RWPE1 (cell line): ENCODE measurements around the gene TMEM121B.

Experiments used
- CTCF ChIA-PET: fragments of 350-600 bp; sonication (Branson Sonifier 250); formaldehyde crosslinking; extraction: SDS; loops from one replicate; lab custom pipeline; 2021; lab: Yijun Ruan, JAX
- POLR2A ChIA-PET: fragments of 400-600 bp; formaldehyde crosslinking; extraction: SDS; loops from one replicate; lab custom pipeline; 2020; ENCODE audit warnings: antibody characterized with exemption; ENCODE audit not compliant: low non-redundant PET; lab: Yijun Ruan, JAX
- DNase-seq: peaks from one replicate; pipeline ENCODE4 v3.0.0; 2012; ENCODE audit warnings: low spot score
- H3K27ac ChIP-seq: fragments of 450-650 bp; 2 replicates; pipeline ENCODE4 v1.5.1; 2017
- CTCF ChIP-seq: fragments of 450-650 bp; conservative IDR thresholded peaks from 2 replicates; pipeline ENCODE4 v1.5.1; 2017; ENCODE audit warnings: low read depth, mild to moderate bottlenecking

The TMEM121B gene

GRCh38 chr22:17072877-17073276 is 48.3 kb downstream of the TMEM121B start:
- CTCF ChIA-PET, result no interaction called here
- TF ChIP-seq CTCF, result no peak
- H3K27ac ChIP-seq, result no peak overlapping the region
- DNase-seq, result no peak
- POLR2A ChIA-PET, result no interaction called here
